ENCODE measurements around the gene ZDHHC7. TPM values are rescaled to one million over a fixed set of nuclear protein-coding genes. Genes with fewer than 3 reads are reported as not detected.
A peak's percentile ranks its signal among the peaks of the same experiment; 100 is the strongest.

Gene ZDHHC7
- total RNA-seq, 2 experiments from 2014 or later, result 20.7 to 23.6 TPM

GRCh38 chr16:84986879-84987278, 24.5 kb downstream of the ZDHHC7 start:
- H3K27ac Mint-ChIP-seq, result no peak overlapping the region
- intact Hi-C loops (cut with micrococcal nuclease), result no loop called here
- H3K4me3 Mint-ChIP-seq, result no peak overlapping the region
- peaks cover 36% of the 10 kb centered on the region for H3K36me3 Mint-ChIP-seq (ENCODE audit: low read depth)
- ChIA-PET POLR2A (no interaction called here), CTCF (interaction anchor here (1.0 kb wide), 1 partner anchor 15 kb away, joined by 5 read pairs; no protein-coding TSS in a partner anchor)
- H3K27me3 Mint-ChIP-seq, result no peaks in the 10 kb centered on the region
- ATAC-seq, result no peak
- H3K9me3 Mint-ChIP-seq, result no peaks in the 10 kb centered on the region
- DNase-seq, result no peak
- peaks cover 9% of the 10 kb centered on the region for H3K4me1 Mint-ChIP-seq (ENCODE audit: low read depth)
- no peak for TF ChIP-seq CTCF (IDR thresholded peaks at IDR 0.05)

- no peak for DNase-seq
- POLR2A ChIA-PET, result no interaction called here
- no peak overlapping the region for H3K4me3 Mint-ChIP-seq
These were observed 25.2 kb downstream of the ZDHHC7 start for GRCh38 chr16:84986102-84986501.

GRCh38 chr16:84985079-84986065, 26.0 kb downstream of the ZDHHC7 start:
- DNase-seq, result no peak
- TF ChIP-seq CTCF (IDR thresholded peaks at IDR 0.05), result no peak
- Mint-ChIP-seq H3K36me3 (ENCODE audit: low read depth) (peaks cover 40% of the 10 kb centered on the region), H3K27me3 (no peaks in the 10 kb centered on the region), H3K27ac (peak overlapping the region; percentile 32), H3K9me3 (no peaks in the 10 kb centered on the region), H3K4me1 (ENCODE audit: low read depth) (peaks cover 9% of the 10 kb centered on the region), H3K4me3 (no peak overlapping the region)
- intact Hi-C loops (cut with micrococcal nuclease), result no loop called here
- no peak for ATAC-seq
- POLR2A ChIA-PET, result no interaction called here
- CTCF ChIA-PET, result interaction anchor here (1.0 kb wide), 1 partner anchor 14 kb away, joined by 5 read pairs; no protein-coding TSS in a partner anchor

More at GRCh38 chr16:84986102-84986501, 25.2 kb downstream of the ZDHHC7 start:
- no peaks in the 10 kb centered on the region for H3K27me3 Mint-ChIP-seq
- H3K36me3 Mint-ChIP-seq (ENCODE audit: low read depth), result peaks cover 40% of the 10 kb centered on the region
- TF ChIP-seq CTCF (IDR thresholded peaks at IDR 0.05), result no peak
- H3K27ac Mint-ChIP-seq, result peak overlapping the region; percentile 32
- ATAC-seq, result no peak
- no peaks in the 10 kb centered on the region for H3K9me3 Mint-ChIP-seq
- CTCF ChIA-PET, result interaction anchor here (1.0 kb wide), 1 partner anchor 15 kb away, joined by 5 read pairs; no protein-coding TSS in a partner anchor
- intact Hi-C loops (cut with micrococcal nuclease), result no loop called here
- peaks cover 9% of the 10 kb centered on the region for H3K4me1 Mint-ChIP-seq (ENCODE audit: low read depth)

- DNase-seq, result peak; percentile 13
These were observed 28.9 kb downstream of the ZDHHC7 start for GRCh38 chr16:84982434-84982833.

More at GRCh38 chr16:84982434-84982833, 28.9 kb downstream of the ZDHHC7 start:
- CTCF ChIA-PET, result interaction anchor here (2.0 kb wide), 2 partner anchors 12 to 104 kb away, joined by 6 to 10 read pairs; no protein-coding TSS in a partner anchor
- H3K4me1 Mint-ChIP-seq (ENCODE audit: low read depth), result peaks cover 9% of the 10 kb centered on the region
- H3K4me3 Mint-ChIP-seq, result no peak overlapping the region
- no peaks in the 10 kb centered on the region for H3K9me3 Mint-ChIP-seq
- ATAC-seq, result no peak
- TF ChIP-seq CTCF (IDR thresholded peaks at IDR 0.05), result no peak
- peak overlapping the region; percentile 12 for H3K27ac Mint-ChIP-seq
- intact Hi-C loops (cut with micrococcal nuclease), result no loop called here
- no peaks in the 10 kb centered on the region for H3K27me3 Mint-ChIP-seq
- peaks cover 34% of the 10 kb centered on the region for H3K36me3 Mint-ChIP-seq (ENCODE audit: low read depth)
- POLR2A ChIA-PET, result interaction anchor here (1.2 kb wide), 1 partner anchor 29 kb away, joined by 3 read pairs; no protein-coding TSS in a partner anchor

Data from activated CD8-positive, alpha-beta T cell treated with anti-CD3 and anti-CD28 coated beads for 36 hours (primary cell).